ENCODE data around the gene YBX3.

Gene YBX3

DNA sequence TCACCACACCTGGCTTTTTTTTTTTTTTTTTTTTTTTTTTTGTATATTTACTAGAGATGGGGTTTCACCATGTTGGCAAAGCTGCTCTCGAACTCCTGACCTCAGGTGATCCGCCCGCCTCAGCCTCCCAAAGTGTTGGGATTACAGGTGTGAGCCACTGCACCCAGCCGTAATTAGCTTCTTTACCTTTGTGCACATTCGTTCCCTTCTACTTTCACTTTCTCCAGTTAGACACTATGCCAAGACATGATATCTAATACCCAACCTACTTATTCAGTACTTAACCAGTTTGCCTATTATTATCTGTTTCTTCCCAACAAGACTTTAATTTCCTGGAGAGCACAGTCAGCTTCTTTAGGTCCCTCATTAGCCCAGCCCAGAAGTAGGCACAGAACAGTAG, 54.6 kb downstream of the YBX3 start:
- no peak for DNase-seq

DNA sequence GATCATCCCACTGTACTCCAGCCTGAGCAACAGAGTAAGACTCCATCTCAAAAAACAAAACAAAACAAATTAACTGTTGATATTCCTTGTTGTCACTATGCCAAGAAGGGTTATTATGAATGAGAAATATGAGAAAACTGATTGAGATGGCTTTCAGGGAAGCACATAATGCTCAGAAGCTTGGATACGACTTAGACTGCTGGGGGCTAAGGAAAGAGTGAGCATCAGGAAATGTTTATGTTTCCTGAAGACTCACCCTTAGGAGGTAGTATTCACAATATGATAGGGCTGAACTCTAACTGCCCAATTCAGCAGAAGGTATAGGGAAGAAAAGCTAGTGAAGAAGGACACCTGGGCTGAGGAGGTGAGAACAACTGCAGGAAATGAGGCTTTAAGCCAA, 55.5 kb downstream of the YBX3 start:
- no peak for DNase-seq

DNA sequence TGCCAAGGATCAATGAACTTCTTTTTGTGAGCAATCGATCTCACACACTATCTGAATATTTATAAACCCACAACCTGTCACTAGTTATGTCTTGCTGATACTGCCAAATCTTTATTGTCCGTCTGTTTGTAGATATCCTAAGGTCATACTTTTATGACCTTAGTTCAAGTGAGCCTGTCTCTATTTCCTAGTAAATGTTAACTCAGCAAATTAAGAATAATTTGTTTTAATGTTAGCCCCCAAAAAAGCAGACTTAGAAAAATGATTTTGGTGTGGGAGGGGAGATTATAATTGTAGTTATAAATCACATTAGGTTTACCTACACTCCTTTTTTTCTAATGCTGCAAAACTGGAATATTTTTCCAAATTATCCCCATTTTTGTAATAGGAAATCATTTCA, 58.6 kb downstream of the YBX3 start:
- DNase-seq: no peak

DNA sequence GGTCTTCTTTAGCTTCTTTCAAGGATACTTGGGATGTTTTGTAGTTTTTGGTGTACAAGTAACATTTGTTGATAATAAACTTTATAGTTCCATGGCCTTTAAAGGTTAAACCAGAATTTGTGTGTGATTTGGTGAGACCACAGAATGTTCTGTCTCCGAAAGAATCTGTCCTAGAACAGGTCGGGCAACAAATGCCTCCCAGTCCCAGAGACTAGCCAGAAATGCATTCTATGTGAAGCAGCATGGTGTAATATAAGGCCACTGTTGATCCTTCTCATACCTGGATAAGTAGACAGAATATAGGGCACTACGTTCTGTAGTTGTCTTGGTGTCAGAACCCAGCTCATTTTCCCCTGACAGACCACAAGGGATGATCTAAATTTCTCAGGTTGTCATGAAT, 59.3 kb downstream of the YBX3 start:
- DNase-seq: no peak

DNA sequence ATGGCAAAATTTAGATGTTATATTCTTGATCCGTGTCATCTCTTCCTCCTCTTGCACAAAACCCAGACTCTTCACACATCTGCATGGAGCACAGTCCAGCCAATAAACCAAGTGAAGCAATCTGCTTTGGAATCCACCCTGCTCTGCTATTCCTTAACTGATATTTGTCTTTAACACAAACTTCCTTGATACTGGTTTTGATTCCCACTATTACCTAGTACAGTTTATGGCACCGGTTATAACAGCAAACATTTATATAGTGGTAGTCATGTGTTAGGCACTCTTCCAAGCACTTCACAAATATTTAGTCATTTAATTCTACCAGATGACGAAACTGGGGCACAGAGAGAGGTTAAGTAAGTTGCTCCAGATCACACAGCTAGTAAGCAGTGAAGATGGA, 61.8 kb downstream of the YBX3 start:
- no peak for DNase-seq

DNA sequence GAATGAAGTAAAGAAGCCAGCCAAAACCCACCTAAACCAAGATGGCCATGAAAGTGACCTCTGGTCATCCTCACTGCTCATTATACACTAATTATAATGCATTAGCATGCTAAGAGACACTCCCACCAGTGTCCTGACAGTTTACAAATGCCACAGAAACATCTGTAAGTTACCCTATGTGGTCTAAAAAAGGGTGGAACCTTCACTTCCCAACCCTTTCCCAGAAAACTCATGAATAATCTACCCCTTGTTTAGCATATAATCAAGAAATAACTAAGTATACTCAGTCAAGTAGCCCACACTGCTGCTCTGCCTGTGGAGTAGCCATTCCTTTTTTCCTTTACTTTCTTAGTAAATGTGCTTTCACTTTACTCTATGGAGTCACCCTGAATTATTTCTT, 69.1 kb downstream of the YBX3 start:
- no peak for DNase-seq

DNA sequence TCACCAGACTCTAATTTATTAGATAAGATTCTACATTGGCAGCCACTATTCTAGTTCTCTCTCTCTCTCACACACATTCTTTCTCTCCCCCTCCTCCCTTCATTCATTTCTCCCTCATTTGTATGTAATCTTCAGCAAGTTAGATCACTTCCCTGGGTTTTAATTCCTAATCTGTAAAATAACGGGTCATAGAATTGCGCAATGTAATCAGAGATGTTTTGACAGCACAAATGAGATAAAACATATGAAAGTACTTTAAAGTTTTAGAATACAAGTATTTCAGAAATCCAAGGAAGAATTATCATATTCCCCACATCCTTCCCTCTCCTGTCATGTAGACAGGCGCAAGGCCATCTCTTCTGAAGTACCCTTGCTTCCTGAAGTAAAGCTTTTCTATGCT, 70.9 kb downstream of the YBX3 start:
- no peak for DNase-seq

Measured in 8988T (cell line).